Endothelial cell of umbilical vein (primary cell): ENCODE data around the gene DLGAP1. TPM values are rescaled to one million over a fixed set of nuclear protein-coding genes. Genes with fewer than 3 reads are reported as not detected.

Experiments used
- BruUV-seq: library from RNA; stranded (reverse); fragments of 400-500 nt; replicated peaks from 2 replicates; lab custom pipeline; 2021; lab: Mats Ljungman, UMichigan
- CTCF ChIA-PET: fragments of 300-600, 350-600 bp; sonication (Branson Sonifier 250); formaldehyde crosslinking; loops from one replicate; lab custom pipeline; 2021; ENCODE audit warnings: antibody characterized with exemption, inconsistent platforms; lab: Charles Lee
- POLR2A ChIA-PET: fragments of 300-600, 350-600 bp; sonication (Branson Sonifier 250); formaldehyde crosslinking; loops from one replicate; lab custom pipeline; 2021; ENCODE audit warnings: antibody characterized with exemption, inconsistent platforms; lab: Charles Lee
- DNase-seq: peaks from one replicate; pipeline ENCODE4 v3.0.0-alpha.2; 2011; ENCODE audit warnings: low read depth, low spot score
- FAIRE-seq: peaks from 2 replicates; lab custom pipeline; 2011; peaks lifted over from hg19 to GRCh38; lab: Jason Lieb, UNC
- H2AFZ ChIP-seq: 2 replicates; pipeline ENCODE4 v1.6.0; 2012; ENCODE audit warnings: low read depth, low read length, control low read depth, inconsistent platforms
- H3K27ac ChIP-seq: 2 replicates; pipeline ENCODE4 v1.5.1; 2011; ENCODE audit warnings: low read depth, mild to moderate bottlenecking, control low read depth, low read length, moderate library complexity; ENCODE audit not compliant: insufficient read depth
- H3K27me3 ChIP-seq, 2 experiments: 2 replicates each; pipeline versions ENCODE4 v1.6.0 to v1.6.1; 2011; ENCODE audit warnings: low read length in 2 of 2, mixed read lengths in 1 of 2; ENCODE audit not compliant: control insufficient read depth in 2 of 2, insufficient read depth in 2 of 2
- H3K36me3 ChIP-seq, 2 experiments: 2 replicates in 1 of 2; 3 replicates in 1 of 2; pipeline ENCODE4 v1.5.1; 2011; ENCODE audit warnings: low read length in 2 of 2, mild to moderate bottlenecking in 1 of 2, moderate library complexity in 1 of 2; ENCODE audit not compliant: control insufficient read depth in 2 of 2, insufficient read depth in 2 of 2; ENCODE audit errors: extremely low read depth in 1 of 2
- H3K4me1 ChIP-seq: 3 replicates; pipeline ENCODE4 v1.5.1; 2011; ENCODE audit warnings: mild to moderate bottlenecking, low read length; ENCODE audit not compliant: control insufficient read depth, insufficient read depth; ENCODE audit errors: extremely low read depth
- H3K4me2 ChIP-seq: 2 replicates; pipeline ENCODE4 v1.6.1; 2011; ENCODE audit warnings: low read length, control low read depth, mixed read lengths; ENCODE audit not compliant: insufficient read depth
- H3K4me3 ChIP-seq, 3 experiments: fragments of 200-600 bp in 1 of 3; sonication (generic), shearing (Covaris generic) in 1 of 3; replicated peaks in 1 of 3; 2 replicates each; pipeline ENCODE4 v1.5.1; 2011 to 2016; ENCODE audit warnings: control low read depth in 3 of 3, low read length in 3 of 3, mild to moderate bottlenecking in 2 of 3, inconsistent platforms in 1 of 3, low read depth in 1 of 3, moderate library complexity in 1 of 3; ENCODE audit not compliant: insufficient read depth in 1 of 3
- H3K79me2 ChIP-seq: 2 replicates; pipeline ENCODE4 v1.6.0; 2012; ENCODE audit warnings: low read length, inconsistent platforms; ENCODE audit not compliant: control insufficient read depth, insufficient read depth
- H3K9ac ChIP-seq: replicated peaks from 2 replicates; pipeline ENCODE3; 2011; ENCODE audit warnings: low read length, control low read depth; ENCODE audit not compliant: insufficient read depth; ENCODE audit errors: extremely low read depth
- H3K9me1 ChIP-seq: replicated peaks from 3 replicates; pipeline ENCODE4 v1.6.0; 2011; ENCODE audit warnings: mild to moderate bottlenecking, low read length; ENCODE audit not compliant: control insufficient read depth, insufficient read depth; ENCODE audit errors: extremely low read depth
- H3K9me3 ChIP-seq: replicated peaks from 2 replicates; pipeline ENCODE4 v1.5.1; 2012; ENCODE audit warnings: low read length, inconsistent platforms; ENCODE audit not compliant: control insufficient read depth, insufficient read depth
- H4K20me1 ChIP-seq: replicated peaks from 2 replicates; pipeline ENCODE3; 2011; ENCODE audit warnings: mild to moderate bottlenecking, low read length; ENCODE audit not compliant: control insufficient read depth, insufficient read depth; ENCODE audit errors: extremely low read depth
- EZH2 ChIP-seq: IDR thresholded peaks from 2 replicates; pipeline ENCODE4 v1.6.1; 2012; ENCODE audit warnings: borderline replicate concordance, low read depth, mild to moderate bottlenecking, moderate library complexity, low read length, inconsistent platforms; ENCODE audit not compliant: severe bottlenecking
- FOS ChIP-seq: IDR thresholded peaks from 2 replicates; pipeline ENCODE4 v1.6.1; 2011; ENCODE audit warnings: mild to moderate bottlenecking, low read length, moderate library complexity, borderline replicate concordance; ENCODE audit not compliant: insufficient read depth
- GATA2 ChIP-seq: IDR thresholded peaks from 2 replicates; pipeline ENCODE4 v1.7.0; 2011; ENCODE audit warnings: low read depth, mild to moderate bottlenecking, moderate library complexity, mixed read lengths, low read length; ENCODE audit not compliant: insufficient read length, insufficient read depth
- JUN ChIP-seq: IDR thresholded peaks from 2 replicates; pipeline ENCODE4 v1.6.1; 2011; ENCODE audit warnings: borderline replicate concordance, low read depth; ENCODE audit not compliant: insufficient read length, insufficient read depth
- MYC ChIP-seq: IDR thresholded peaks from one replicate; pipeline ENCODE4 v1.6.1; 2011; ENCODE audit warnings: mild to moderate bottlenecking, low read depth, low read length
- POLR2A ChIP-seq: IDR thresholded peaks from 2 replicates; pipeline ENCODE4 v1.6.1; 2012; ENCODE audit warnings: low read depth, mild to moderate bottlenecking, control low read depth, low read length
- POLR2AphosphoS5 ChIP-seq: IDR thresholded peaks from 2 replicates; pipeline ENCODE4 v1.6.1; 2012; ENCODE audit warnings: low read depth, mild to moderate bottlenecking, control low read depth, low read length, moderate library complexity; ENCODE audit not compliant: insufficient read depth
- dilution Hi-C: fragments of 300-500 bp; cut with MboI; formaldehyde crosslinking; loops from one replicate; pipeline ENCODE4 v1.15.0; 2019; ENCODE audit warnings: low sequenced_read_pairs; ENCODE audit not compliant: extremely low pct_ligation_motif_present
- intact Hi-C: fragments of 100-400 bp; cut with micrococcal nuclease; formaldehyde crosslinking; loops from one replicate; pipeline ENCODE4 v1.10.0; 2022
- polyA plus RNA-seq, 4 experiments: library from polyadenylated mRNA; depleted of rRNA in 3 of 4; stranded (reverse) in 3 of 4; unstranded in 1 of 4; fragments of >200 nt; gene quantifications; 2 replicates each; pipeline versions ENCODE4 v1.2.1 to v1.2.3, GENCODE V29; 2011 to 2012; ENCODE audit warnings: missing spikeins in 1 of 4
- total RNA-seq: library from RNA; stranded (reverse); gene quantifications from 2 replicates; pipeline ENCODE4 v1.2.3, GENCODE V29; 2021
- TF ChIP-seq, protein P1 (sequence below), 2 donors: IDR thresholded peaks; 1 replicate in 1 of 2; 2 replicates in 1 of 2; pipeline ENCODE4 v1.5.1; 2011; ENCODE audit warnings: low read length in 2 of 2, mild to moderate bottlenecking in 2 of 2, moderate library complexity in 2 of 2, control low read depth in 1 of 2, inconsistent platforms in 1 of 2, low read depth in 1 of 2; ENCODE audit not compliant: insufficient read depth in 1 of 2; ENCODE audit errors: extremely low read depth in 1 of 2
- TF ChIP-seq, protein P2 (sequence below): IDR thresholded peaks from 2 replicates; pipeline ENCODE4 v1.6.1; 2011; ENCODE audit not compliant: insufficient read depth, insufficient read length

DLGAP1 gene
- total and polyA plus RNA-seq, 2 donors (not counting 3 experiments of a cell fraction or from before 2014, with no cell fraction given): 0.04 TPM; not detected in 1

- ChIA-PET POLR2A (no interaction called here), CTCF (no interaction called here)
- no peaks in the 10 kb centered on the region for H3K9me3 ChIP-seq
- no peak overlapping the region for H3K4me3 ChIP-seq
- TF ChIP-seq EZH2 (no peak), JUN (no peak), POLR2A (no peak)
- no peak overlapping the region for H3K27ac ChIP-seq
- intact Hi-C loops (no loop called here), dilution Hi-C loops (no loop called here)
- H3K79me2 ChIP-seq: no peaks in the 10 kb centered on the region
- no peaks in the 10 kb centered on the region for H3K36me3 ChIP-seq
- H3K9ac ChIP-seq: no peak overlapping the region
- H3K27me3 ChIP-seq: no peaks in the 10 kb centered on the region
- H3K4me1 ChIP-seq: no peaks in the 10 kb centered on the region
- no peak overlapping the region for H2AFZ ChIP-seq
- no TSS peak for BruUV-seq
- no peaks in the 10 kb centered on the region for H4K20me1 ChIP-seq
- H3K4me2 ChIP-seq: no peak overlapping the region
- no peaks in the 10 kb centered on the region for H3K9me1 ChIP-seq
- FAIRE-seq (no peak), DNase-seq (no peak)
Observed at GRCh38 chr18:4284528-4284927, 170.6 kb downstream of the DLGAP1 start.

- Histone ChIP-seq H2AFZ (no peak overlapping the region), H3K9me1 (no peaks in the 10 kb centered on the region), H3K4me3 (no peak overlapping the region), H3K36me3 (no peaks in the 10 kb centered on the region), H3K4me2 (no peak overlapping the region), H3K27ac (no peak overlapping the region), H3K9me3 (no peaks in the 10 kb centered on the region), H3K27me3 (no peaks in the 10 kb centered on the region), H3K79me2 (no peaks in the 10 kb centered on the region), H3K9ac (no peak overlapping the region), H4K20me1 (no peaks in the 10 kb centered on the region), H3K4me1 (no peaks in the 10 kb centered on the region)
- DNase-seq: no peak
- POLR2A ChIA-PET: no interaction called here
- CTCF ChIA-PET: no interaction called here
- intact Hi-C loops: no loop called here
- FAIRE-seq: no peak
- dilution Hi-C loops: no loop called here
- TF ChIP-seq EZH2 (no peak), MYC (no peak), POLR2AphosphoS5 (no peak), POLR2A (no peak), GATA2 (no peak), JUN (no peak), FOS (no peak)
- TF ChIP-seq, protein P1, sequence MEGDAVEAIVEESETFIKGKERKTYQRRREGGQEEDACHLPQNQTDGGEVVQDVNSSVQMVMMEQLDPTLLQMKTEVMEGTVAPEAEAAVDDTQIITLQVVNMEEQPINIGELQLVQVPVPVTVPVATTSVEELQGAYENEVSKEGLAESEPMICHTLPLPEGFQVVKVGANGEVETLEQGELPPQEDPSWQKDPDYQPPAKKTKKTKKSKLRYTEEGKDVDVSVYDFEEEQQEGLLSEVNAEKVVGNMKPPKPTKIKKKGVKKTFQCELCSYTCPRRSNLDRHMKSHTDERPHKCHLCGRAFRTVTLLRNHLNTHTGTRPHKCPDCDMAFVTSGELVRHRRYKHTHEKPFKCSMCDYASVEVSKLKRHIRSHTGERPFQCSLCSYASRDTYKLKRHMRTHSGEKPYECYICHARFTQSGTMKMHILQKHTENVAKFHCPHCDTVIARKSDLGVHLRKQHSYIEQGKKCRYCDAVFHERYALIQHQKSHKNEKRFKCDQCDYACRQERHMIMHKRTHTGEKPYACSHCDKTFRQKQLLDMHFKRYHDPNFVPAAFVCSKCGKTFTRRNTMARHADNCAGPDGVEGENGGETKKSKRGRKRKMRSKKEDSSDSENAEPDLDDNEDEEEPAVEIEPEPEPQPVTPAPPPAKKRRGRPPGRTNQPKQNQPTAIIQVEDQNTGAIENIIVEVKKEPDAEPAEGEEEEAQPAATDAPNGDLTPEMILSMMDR (IDR thresholded peaks at IDR 0.05; ENCODE audit: extremely low read depth in 1 of 2, insufficient read depth in 1 of 2, low read depth in 1 of 2, low read length in 2 of 2): no peak
- TF ChIP-seq, protein P2, sequence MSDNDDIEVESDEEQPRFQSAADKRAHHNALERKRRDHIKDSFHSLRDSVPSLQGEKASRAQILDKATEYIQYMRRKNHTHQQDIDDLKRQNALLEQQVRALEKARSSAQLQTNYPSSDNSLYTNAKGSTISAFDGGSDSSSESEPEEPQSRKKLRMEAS: no peak
- no TSS peak for BruUV-seq
Observed at GRCh38 chr18:4283746-4284291, 171.3 kb downstream of the DLGAP1 start.
